GM12878 (cell line): ENCODE measurements around the gene TMEM86A. TPM values are rescaled to one million over a fixed set of nuclear protein-coding genes. Genes with fewer than 3 reads are reported as not detected.
"Not testable (repeated sequence)": the region's sequence is repeated elsewhere in the genome, so short reads cannot be mapped to it uniquely, and the experiment has no call there.

Experiments used
- ATAC-seq: fragments of 200-7000 bp; cut with Tn5 transposase; 3 replicates; pipeline ENCODE4 v1.9.1; 2020; ENCODE audit warnings: mild to moderate bottlenecking, moderate library complexity
- BruUV-seq: library from RNA; stranded (reverse); fragments of 400-500 nt; replicated peaks from 2 replicates; lab custom pipeline; 2021; lab: Mats Ljungman, UMichigan
- CTCF ChIA-PET: fragments of 300-600 bp; sonication (Branson Sonifier 250); formaldehyde crosslinking; extraction: SDS; loops from one replicate; lab custom pipeline; 2021; ENCODE audit warnings: inconsistent platforms; lab: Yijun Ruan, JAX
- POLR2A ChIA-PET: fragments of 350-600 bp; formaldehyde crosslinking; extraction: SDS; loops from one replicate; lab custom pipeline; 2021; ENCODE audit warnings: inconsistent platforms; lab: Charles Lee
- RAD21 ChIA-PET: fragments of 300-600 bp; sonication (Branson Sonifier 250); formaldehyde crosslinking; loops from one replicate; lab custom pipeline; 2023; ENCODE audit warnings: antibody characterized with exemption; ENCODE audit not compliant: unreplicated experiment; lab: Charles Lee
- SMC1A ChIA-PET: fragments of 300-600 bp; sonication (Branson Sonifier 250); formaldehyde crosslinking; loops from one replicate; lab custom pipeline; 2023; ENCODE audit not compliant: unreplicated experiment, uncharacterized antibody; lab: Charles Lee
- DNase-seq: peaks from one replicate; pipeline ENCODE4 v3.0.0-alpha.2; 2011; ENCODE audit warnings: low read depth, low spot score
- FAIRE-seq: peaks from 3 replicates; lab custom pipeline; 2011; peaks lifted over from hg19 to GRCh38; lab: Jason Lieb, UNC
- H2AFZ ChIP-seq: 2 replicates; pipeline ENCODE4 v1.6.0; 2011; ENCODE audit warnings: low read depth, low read length, control low read depth; ENCODE audit not compliant: control insufficient read depth
- H3K27ac ChIP-seq: 2 replicates; pipeline ENCODE4 v1.5.1; 2011; ENCODE audit warnings: control low read depth; ENCODE audit not compliant: control insufficient read depth, insufficient read depth
- H3K27me3 ChIP-seq, 2 experiments: replicated peaks in 1 of 2; 2 replicates each; pipeline versions ENCODE4 v1.6.0 to v1.6.1; 2011; ENCODE audit warnings: low read length in 1 of 2; ENCODE audit not compliant: control insufficient read depth in 2 of 2, insufficient read depth in 2 of 2
- H3K36me3 ChIP-seq, 2 experiments: 2 replicates each; pipeline ENCODE4 v1.5.1; 2011; ENCODE audit warnings: low read length in 1 of 2; ENCODE audit not compliant: control insufficient read depth in 2 of 2, insufficient read depth in 2 of 2
- H3K4me1 ChIP-seq: 2 replicates; pipeline ENCODE4 v1.6.1; 2011; ENCODE audit warnings: mild to moderate bottlenecking, low read length, moderate library complexity, mixed read lengths; ENCODE audit not compliant: control insufficient read depth, insufficient read depth
- H3K4me2 ChIP-seq: 2 replicates; pipeline ENCODE4 v1.6.0; 2011; ENCODE audit warnings: control low read depth; ENCODE audit not compliant: control insufficient read depth, insufficient read depth
- H3K4me3 ChIP-seq: fragments of 200-600 bp; sonication (generic); 2 replicates; pipeline ENCODE4 v1.5.1; 2016
- H3K79me2 ChIP-seq: 2 replicates; pipeline ENCODE4 v1.6.0; 2011; ENCODE audit warnings: low read length; ENCODE audit not compliant: control insufficient read depth, insufficient read depth
- H3K9ac ChIP-seq: 2 replicates; pipeline ENCODE4 v1.8.0; 2011; ENCODE audit warnings: low read length, control low read depth, mixed read lengths; ENCODE audit not compliant: control insufficient read depth, insufficient read depth
- H3K9me3 ChIP-seq: replicated peaks from 3 replicates; pipeline ENCODE4 v1.5.1; 2011; ENCODE audit warnings: mild to moderate bottlenecking, low read length; ENCODE audit not compliant: control insufficient read depth, insufficient read depth
- H4K20me1 ChIP-seq: 2 replicates; pipeline ENCODE4 v1.6.0; 2011; ENCODE audit not compliant: control insufficient read depth, insufficient read depth
- E4F1 ChIP-seq: fragments of 450-650 bp; IDR thresholded peaks from 2 replicates; pipeline ENCODE4 v1.6.1; 2018; ENCODE audit warnings: borderline replicate concordance, mild to moderate bottlenecking; ENCODE audit not compliant: partially characterized antibody
- ETV6 ChIP-seq, 2 experiments: fragments of 450-650 bp in 1 of 2; IDR thresholded peaks in 1 of 2; conservative IDR thresholded peaks in 1 of 2; 2 replicates each; pipeline ENCODE4 v1.6.1; 2014; ENCODE audit warnings: antibody characterized with exemption in 1 of 2, borderline replicate concordance in 1 of 2, low read depth in 1 of 2, mild to moderate bottlenecking in 1 of 2, moderate library complexity in 1 of 2
- GABPA ChIP-seq: IDR thresholded peaks from 2 replicates; pipeline ENCODE4 v1.6.1; 2014; ENCODE audit warnings: antibody characterized with exemption, low read depth, mild to moderate bottlenecking, inconsistent platforms
- KAT2A ChIP-seq: conservative IDR thresholded peaks from 2 replicates; pipeline ENCODE4 v1.6.1; 2011; ENCODE audit warnings: low read depth, low read length; ENCODE audit not compliant: control insufficient read depth
- MEF2A ChIP-seq: IDR thresholded peaks from 2 replicates; pipeline ENCODE4 v1.6.1; 2011; ENCODE audit warnings: low read depth, mild to moderate bottlenecking, low read length, moderate library complexity; ENCODE audit not compliant: insufficient read depth
- PAX8 ChIP-seq: fragments of 450-650 bp; IDR thresholded peaks from 2 replicates; pipeline ENCODE4 v1.6.1; 2017; ENCODE audit warnings: mild to moderate bottlenecking, moderate library complexity
- PML ChIP-seq: IDR thresholded peaks from 2 replicates; pipeline ENCODE4 v1.6.1; 2012; ENCODE audit warnings: low read length, inconsistent platforms
- POLR2AphosphoS5 ChIP-seq: IDR thresholded peaks from 2 replicates; pipeline ENCODE4 v1.6.1; 2011; ENCODE audit warnings: mild to moderate bottlenecking, low read length, inconsistent platforms
- RB1 ChIP-seq: fragments of 450-650 bp; formaldehyde crosslinking; IDR thresholded peaks from 2 replicates; pipeline ENCODE4 v1.6.1; 2017; ENCODE audit warnings: mild to moderate bottlenecking, borderline replicate concordance
- SMC3 ChIP-seq: IDR thresholded peaks from 2 replicates; pipeline ENCODE4 v1.6.1; 2011; ENCODE audit warnings: low read length, improper control_type of control experiment, borderline replicate concordance
- ZNF274 ChIP-seq: IDR thresholded peaks from one replicate; pipeline ENCODE4 v1.8.0; 2011; ENCODE audit not compliant: insufficient read length, insufficient read depth
- WGBS: methylation state at CpG from one replicate; pipeline ENCODE4 v1.1.6; 2016; ENCODE audit warnings: low lambda C conversion rate; ENCODE audit not compliant: insufficient replicate concordance, insufficient coverage; ENCODE audit errors: missing lambda C conversion rate; 5-methylcytosine and 5-hydroxymethylcytosine counted together
- in situ Hi-C: fragments of 300-500 bp; cut with MboI; formaldehyde crosslinking; loops from 9 replicates; pipeline ENCODE4 v1.14.3; 2018; ENCODE audit warnings: mixed read lengths
- intact Hi-C: fragments of 100-400 bp; cut with micrococcal nuclease; formaldehyde crosslinking; loops from one replicate; pipeline ENCODE4 v1.14.2; 2022; ENCODE audit not compliant: unreplicated experiment
- polyA plus RNA-seq, 11 experiments: library from polyadenylated mRNA; depleted of rRNA in 4 of 11; unstranded in 6 of 11; stranded (reverse) in 5 of 11; fragments of >200 nt; fragmentation: Nextera tagmentation in 4 of 11; fragmentation: Illumina TruSeq in 1 of 11; extraction: Ambion mirVana in 4 of 11; extraction: Trizol in 1 of 11; gene quantifications; 1 replicate in 1 of 11; 2 replicates in 10 of 11; pipeline versions ENCODE4 v1.2.1 to v1.2.3, GENCODE V29; 2011 to 2016; ENCODE audit warnings: inconsistent platforms in 2 of 11, missing spikeins in 2 of 11, low read depth in 1 of 11
- total RNA-seq, 4 experiments: library from RNA; depleted of rRNA in 3 of 4; stranded (reverse); fragments of >200 nt in 3 of 4; fragmentation: Illumina TruSeq in 1 of 4; extraction: Trizol in 1 of 4; gene quantifications; 2 replicates each; pipeline versions ENCODE4 v1.2.1 to v1.2.3, GENCODE V29; 2013 to 2021
- TF ChIP-seq, protein P1 (sequence below): IDR thresholded peaks from 2 replicates; pipeline ENCODE4 v1.6.1; 2012; ENCODE audit warnings: low read depth, low read length, improper control_type of control experiment
- TF ChIP-seq, protein P2 (sequence below): fragments of 450-650 bp; IDR thresholded peaks from 2 replicates; pipeline ENCODE4 v1.6.1; 2016; ENCODE audit warnings: mild to moderate bottlenecking

Gene TMEM86A
- total and polyA plus RNA-seq, 10 of the 15 experiments (the other 5 are each of a cell fraction or from before 2014, with no cell fraction given) = 0.01 to 0.11 (median 0.06) TPM; not detected in 7

DNA sequence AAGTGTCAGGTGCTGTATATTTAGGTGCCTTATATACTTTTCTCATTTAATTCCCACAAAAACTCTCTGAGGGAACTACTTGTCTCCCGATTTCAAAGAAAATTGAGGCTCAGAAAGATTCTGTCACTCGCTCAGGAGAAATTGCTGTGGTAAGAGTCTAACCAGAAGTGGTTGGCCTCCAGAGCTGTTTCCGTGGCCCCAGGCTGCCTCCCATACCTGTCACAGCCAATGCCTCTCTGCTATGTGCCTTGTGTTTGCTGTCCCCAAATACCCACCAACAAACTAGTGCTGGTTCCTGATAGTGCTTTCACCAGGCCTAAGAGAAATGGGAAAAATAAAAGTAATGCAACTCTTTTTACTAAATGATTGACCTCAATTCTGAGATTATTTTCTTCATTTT, 21.0 kb upstream of the TMEM86A start:
- no peaks in the 10 kb centered on the region for H4K20me1 ChIP-seq
- FAIRE-seq (no peak), ATAC-seq (no peak), DNase-seq (no peak)
- intact Hi-C loops = no loop called here
- no peak overlapping the region for H3K4me2 ChIP-seq
- no peaks in the 10 kb centered on the region for H3K36me3 ChIP-seq
- H3K9ac ChIP-seq = no peak overlapping the region
- no peak overlapping the region for H3K27ac ChIP-seq
- TF ChIP-seq, protein P1, sequence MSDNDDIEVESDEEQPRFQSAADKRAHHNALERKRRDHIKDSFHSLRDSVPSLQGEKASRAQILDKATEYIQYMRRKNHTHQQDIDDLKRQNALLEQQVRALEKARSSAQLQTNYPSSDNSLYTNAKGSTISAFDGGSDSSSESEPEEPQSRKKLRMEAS = no peak
- no peak for TF ChIP-seq MEF2A
- TF ChIP-seq GABPA = no peak
- TF ChIP-seq, protein P2, sequence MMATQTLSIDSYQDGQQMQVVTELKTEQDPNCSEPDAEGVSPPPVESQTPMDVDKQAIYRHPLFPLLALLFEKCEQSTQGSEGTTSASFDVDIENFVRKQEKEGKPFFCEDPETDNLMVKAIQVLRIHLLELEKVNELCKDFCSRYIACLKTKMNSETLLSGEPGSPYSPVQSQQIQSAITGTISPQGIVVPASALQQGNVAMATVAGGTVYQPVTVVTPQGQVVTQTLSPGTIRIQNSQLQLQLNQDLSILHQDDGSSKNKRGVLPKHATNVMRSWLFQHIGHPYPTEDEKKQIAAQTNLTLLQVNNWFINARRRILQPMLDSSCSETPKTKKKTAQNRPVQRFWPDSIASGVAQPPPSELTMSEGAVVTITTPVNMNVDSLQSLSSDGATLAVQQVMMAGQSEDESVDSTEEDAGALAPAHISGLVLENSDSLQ = no peak
- no peak for TF ChIP-seq POLR2AphosphoS5
- no peak for TF ChIP-seq ZNF274
- TF ChIP-seq KAT2A = no peak
- TF ChIP-seq SMC3 = no peak
- no peak for TF ChIP-seq ETV6 (conservative IDR thresholded peaks at IDR 0.05 in 1 of 2, IDR thresholded peaks at IDR 0.05 in 1 of 2; ENCODE audit: borderline replicate concordance in 1 of 2, low read depth in 1 of 2)
- TF ChIP-seq RB1 = no peak
- TF ChIP-seq PAX8 = no peak
- no peak for TF ChIP-seq PML
- no peak for TF ChIP-seq E4F1
- in situ Hi-C loops = no loop called here
- H3K79me2 ChIP-seq = no peaks in the 10 kb centered on the region
- no TSS peak for BruUV-seq
- ChIA-PET RAD21 (no interaction called here), CTCF (interaction anchor here (0.7 kb wide), 1 partner anchor 13 kb away, joined by 5 read pairs; no protein-coding TSS in a partner anchor), POLR2A (no interaction called here), SMC1A (no interaction called here)
- no peak overlapping the region for H3K4me3 ChIP-seq
- no peaks in the 10 kb centered on the region for H3K27me3 ChIP-seq
- no peaks in the 10 kb centered on the region for H3K4me1 ChIP-seq
- no peak overlapping the region for H2AFZ ChIP-seq
- WGBS = 36% methylated on average over 3 of the region's 3 CpGs
- no peaks in the 10 kb centered on the region for H3K9me3 ChIP-seq

DNA sequence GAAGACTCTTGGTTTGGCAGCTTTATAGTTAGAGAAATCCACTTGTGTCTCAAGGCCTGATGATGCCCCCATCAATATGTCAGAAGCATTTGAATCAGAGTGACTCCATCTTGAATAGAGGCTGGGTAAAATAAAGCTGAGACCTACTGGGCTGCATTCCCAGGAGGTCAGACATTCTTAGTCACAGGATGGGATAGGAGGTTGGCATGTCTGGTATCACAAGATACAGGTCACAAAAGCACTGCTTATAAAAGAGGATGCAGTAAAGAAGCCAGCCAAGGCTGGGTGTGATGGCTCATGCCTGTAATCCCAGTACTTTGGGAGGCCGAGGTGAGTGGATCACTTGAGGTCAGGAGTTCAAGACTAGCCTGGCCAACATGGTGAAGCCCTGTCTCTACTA, 16.6 kb upstream of the TMEM86A start:
- H3K9ac ChIP-seq, ATAC-seq, H3K4me2 ChIP-seq, H3K4me1 ChIP-seq, FAIRE-seq, RAD21 ChIA-PET, H3K36me3 ChIP-seq, H3K79me2 ChIP-seq, H3K27ac ChIP-seq, DNase-seq, H2AFZ ChIP-seq, CTCF ChIA-PET, BruUV-seq, H3K9me3 ChIP-seq, H4K20me1 ChIP-seq, H3K4me3 ChIP-seq, SMC1A ChIA-PET, H3K27me3 ChIP-seq, in situ Hi-C loops, intact Hi-C loops: not testable (repeated sequence)
- POLR2A ChIA-PET = interaction anchor here (0.5 kb wide), 1 partner anchor 237 kb away, joined by 3 read pairs; no protein-coding TSS in a partner anchor
- 55% methylated on average over 1 of the region's 1 CpG for WGBS
